CD4-positive, alpha-beta T cell treated with Interleukin-4 for 4 hours (primary cell): Measurements from ENCODE around the gene ZDHHC21.

Source experiments
- DNase-seq: peaks from one replicate; pipeline ENCODE4 v3.0.0-alpha.2; 2020

The ZDHHC21 gene

GRCh38 chr9:14597171-14597799, 95.9 kb downstream of the ZDHHC21 start:
- no peak for DNase-seq

DNA sequence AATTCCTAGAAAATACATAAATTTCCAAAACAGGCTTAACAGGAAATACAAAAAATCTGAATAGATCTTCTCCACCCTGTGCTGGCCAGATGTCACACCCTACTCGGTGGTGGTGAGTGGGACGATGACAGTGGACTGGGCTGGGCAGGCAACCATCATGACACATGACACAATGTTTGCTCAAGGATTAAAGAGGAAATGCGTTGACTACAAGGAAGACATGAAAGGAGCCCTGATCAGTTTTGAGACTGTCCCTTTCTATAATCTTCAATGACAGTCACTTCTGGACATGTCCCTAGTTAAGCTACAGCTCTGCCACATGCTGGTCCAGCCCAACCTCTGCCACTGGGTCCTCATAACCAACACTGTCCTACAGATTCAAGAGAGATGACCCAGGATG, 99.8 kb downstream of the ZDHHC21 start:
- DNase-seq: no peak

DNA sequence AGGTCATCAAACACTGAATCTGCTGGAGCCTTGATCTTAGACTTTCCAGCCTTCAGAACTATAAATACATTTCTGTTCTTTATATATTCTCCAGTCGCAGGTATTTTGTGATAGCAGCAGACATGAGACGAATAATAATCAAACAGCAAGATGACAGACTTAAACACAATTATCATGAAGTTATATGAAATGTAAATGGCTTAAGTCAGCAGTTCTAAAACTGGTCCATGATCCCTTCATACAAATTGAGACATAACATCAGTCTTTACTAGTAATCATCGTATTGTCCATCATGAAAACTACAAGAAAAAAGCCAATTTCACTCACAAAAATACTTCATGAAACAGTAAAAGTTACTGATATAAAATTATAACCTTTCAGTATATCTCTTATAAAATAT, 101.8 kb downstream of the ZDHHC21 start:
- no peak for DNase-seq

DNA sequence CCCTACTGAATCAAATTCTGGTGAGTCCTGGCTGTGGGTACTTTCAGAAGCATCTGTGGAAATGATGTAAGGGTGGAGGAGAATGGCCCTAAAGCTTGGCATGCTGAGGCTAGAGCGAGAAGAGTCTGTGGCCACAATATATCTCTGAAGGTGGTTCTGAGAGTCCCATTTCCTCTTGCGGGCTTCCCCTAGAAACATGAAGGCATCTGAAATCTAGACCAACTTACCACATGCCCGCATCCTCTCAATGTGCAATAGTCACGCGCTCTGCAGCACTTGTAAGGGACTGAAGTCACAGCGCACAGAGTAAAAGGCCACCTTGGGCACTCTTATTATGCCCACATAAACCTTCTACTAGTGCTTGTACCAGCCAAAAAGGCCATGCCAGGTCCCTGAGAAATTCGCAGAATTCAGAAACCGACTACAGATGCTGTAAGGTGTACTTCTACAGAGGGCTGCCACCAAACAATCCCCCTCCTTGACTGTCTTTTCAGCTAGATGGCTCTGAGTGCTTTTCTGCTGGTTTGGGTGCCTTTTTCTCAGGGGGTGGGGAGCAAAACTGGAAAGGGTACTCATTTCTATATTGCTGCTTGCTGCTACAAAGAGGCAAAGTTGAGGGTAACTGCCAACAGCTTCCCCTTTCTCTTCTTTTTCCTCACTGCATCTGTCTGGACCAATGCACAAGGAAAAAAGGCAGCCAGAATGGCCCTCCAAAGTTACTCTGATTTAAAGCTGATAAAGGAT, 107.3 kb downstream of the ZDHHC21 start:
- peak; percentile 2 for DNase-seq

DNA sequence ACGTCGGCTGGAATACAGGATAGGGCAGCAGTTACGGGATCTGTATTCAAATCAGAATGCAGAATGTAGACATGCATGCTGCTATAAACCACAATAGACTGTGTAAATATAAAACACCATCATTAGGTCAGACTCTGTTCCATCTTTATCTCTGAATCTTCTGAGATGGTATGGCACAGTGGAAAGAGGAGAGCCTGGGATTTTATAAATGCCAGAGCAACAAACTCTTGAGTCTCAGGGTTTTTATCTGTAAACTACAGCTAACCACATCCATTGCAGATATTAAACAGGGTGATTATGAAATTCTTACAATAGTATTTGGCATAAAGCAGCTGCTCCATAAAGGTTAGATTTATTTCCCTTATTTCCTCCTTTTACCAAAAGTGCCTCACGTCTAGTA, 108.7 kb downstream of the ZDHHC21 start:
- no peak for DNase-seq

DNA sequence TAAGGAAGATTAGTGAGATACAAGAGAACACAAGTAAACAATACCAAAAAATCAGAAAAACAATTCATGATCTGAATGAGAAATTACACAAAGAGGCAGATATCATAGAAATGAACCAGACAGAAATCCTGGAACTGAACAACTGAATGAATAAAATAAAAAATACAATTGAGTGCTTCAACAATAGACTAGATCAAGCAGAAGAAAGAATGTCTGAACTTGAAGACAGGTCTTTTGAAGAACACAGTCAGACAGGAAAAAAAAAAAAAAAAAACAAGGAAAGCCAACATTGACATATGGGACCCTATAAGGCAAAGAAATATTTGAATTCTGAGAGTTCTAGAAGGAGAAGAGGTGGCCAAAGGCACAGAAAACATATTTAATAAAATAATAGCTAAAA, 115.2 kb downstream of the ZDHHC21 start:
- DNase-seq: no peak

DNA sequence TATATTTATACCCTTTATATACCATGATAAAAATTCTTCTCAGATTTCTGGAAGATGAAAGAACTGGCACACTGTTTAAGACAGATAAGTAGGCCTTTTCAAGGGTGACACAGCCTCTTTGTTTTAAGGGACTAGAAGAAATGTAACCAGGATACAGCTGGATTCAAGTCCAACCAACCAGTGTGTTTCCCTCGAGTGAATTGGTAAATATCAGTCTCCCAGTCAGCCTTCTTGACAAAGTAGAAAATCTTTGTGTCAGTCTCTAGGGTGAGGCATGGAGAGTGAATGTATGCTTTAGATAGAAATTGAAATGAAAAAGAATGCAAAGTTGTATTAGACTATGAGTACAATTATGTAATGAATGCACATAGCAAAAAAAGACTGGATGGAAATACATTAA, 119.1 kb downstream of the ZDHHC21 start:
- no peak for DNase-seq

DNA sequence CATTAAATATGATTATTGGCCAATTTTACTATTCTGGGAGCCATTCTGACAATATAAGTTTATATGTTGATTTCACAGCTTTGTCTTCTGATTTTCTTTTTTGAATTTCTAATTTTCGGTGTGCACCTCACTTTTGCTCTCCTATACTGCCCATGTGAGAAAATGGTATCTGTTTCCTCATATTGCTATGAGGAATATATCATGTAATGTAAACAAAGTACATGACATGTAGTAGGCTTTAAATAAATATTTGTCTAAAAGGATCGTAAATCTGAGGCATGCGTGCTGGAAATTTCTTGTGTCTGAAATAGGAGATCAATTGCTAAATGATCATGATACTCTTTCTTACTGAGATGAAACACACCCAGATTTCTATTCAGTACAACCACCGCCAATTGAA, 119.9 kb downstream of the ZDHHC21 start:
- no peak for DNase-seq

GRCh38 chr9:14565352-14566016, 127.7 kb downstream of the ZDHHC21 start:
- no peak for DNase-seq

- no peak for DNase-seq
Observed at GRCh38 chr9:14563902-14564624, 129.2 kb downstream of the ZDHHC21 start.

GRCh38 chr9:14561929-14562405, 131.3 kb downstream of the ZDHHC21 start:
- no peak for DNase-seq
